Activated CD8-positive, alpha-beta memory T cell treated with anti-CD3 and anti-CD28 coated beads, Interleukin-2, amount 10 ng/mL, durations not matched to agents 7 days and 5 days (primary cell): ENCODE measurements around the gene SCP2. TPM values are rescaled to one million over a fixed set of nuclear protein-coding genes. Genes with fewer than 3 reads are reported as not detected.
A peak's percentile ranks its signal among the peaks of the same experiment; 100 is the strongest.

ENCODE experiments used
- ATAC-seq: fragments of 150-1000 bp; cut with Tn5 transposase; one replicate; pipeline ENCODE4 v1.10.0; 2021; ENCODE audit warnings: moderate library complexity
- CTCF ChIA-PET: fragments of 350-600 bp; sonication (Branson Sonifier 250); formaldehyde crosslinking; loops from one replicate; lab custom pipeline; 2021; ENCODE audit warnings: antibody characterized with exemption; lab: Charles Lee
- DNase-seq: peaks from one replicate; pipeline ENCODE4 v3.0.0-alpha.2; 2020
- H3K27ac Mint-ChIP-seq: one replicate; pipeline ENCODE4 v1.8.0; 2021; ENCODE audit warnings: mild to moderate bottlenecking, mixed read lengths
- H3K27me3 Mint-ChIP-seq: one replicate; pipeline ENCODE4 v1.8.0; 2021; ENCODE audit warnings: mixed read lengths
- H3K36me3 Mint-ChIP-seq: one replicate; pipeline ENCODE4 v1.8.0; 2021; ENCODE audit warnings: mild to moderate bottlenecking, mixed read lengths
- H3K4me1 Mint-ChIP-seq: one replicate; pipeline ENCODE4 v1.8.0; 2021; ENCODE audit warnings: mixed read lengths
- H3K4me3 Mint-ChIP-seq: one replicate; pipeline ENCODE4 v1.8.0; 2021; ENCODE audit warnings: mild to moderate bottlenecking, moderate library complexity, mixed read lengths
- H3K9me3 Mint-ChIP-seq: one replicate; pipeline ENCODE4 v1.8.0; 2022; ENCODE audit warnings: low read depth, mixed read lengths
- total RNA-seq, 2 experiments: library from RNA; stranded (reverse); gene quantifications; one replicate each; pipeline ENCODE4 v1.2.3, GENCODE V29; 2021

SCP2 gene
- 10 to 100 TPM; 72.1 to 72.8 TPM for total RNA-seq

GRCh38 chr1:52927212-52928014, at the start of gene SCP2:
Gene SCP2 (plus strand): TSS chr1:52927276. CDS start chr1:52927397, 121 bp downstream.
- peak within 1 kb of the TSS; percentile 75 for H3K4me3 Mint-ChIP-seq
- peaks cover 14% of the 10 kb centered on the region for H3K4me1 Mint-ChIP-seq
- H3K27me3 Mint-ChIP-seq = peaks cover 6% of the 10 kb centered on the region
- DNase-seq = peak; percentile 78
- ATAC-seq = peak; percentile 93
- H3K36me3 Mint-ChIP-seq = no peaks in the 10 kb centered on the region
- H3K27ac Mint-ChIP-seq = no peak within 1 kb of the TSS
- no peaks in the 10 kb centered on the region for H3K9me3 Mint-ChIP-seq
- CTCF ChIA-PET = no interaction called here

DNA sequence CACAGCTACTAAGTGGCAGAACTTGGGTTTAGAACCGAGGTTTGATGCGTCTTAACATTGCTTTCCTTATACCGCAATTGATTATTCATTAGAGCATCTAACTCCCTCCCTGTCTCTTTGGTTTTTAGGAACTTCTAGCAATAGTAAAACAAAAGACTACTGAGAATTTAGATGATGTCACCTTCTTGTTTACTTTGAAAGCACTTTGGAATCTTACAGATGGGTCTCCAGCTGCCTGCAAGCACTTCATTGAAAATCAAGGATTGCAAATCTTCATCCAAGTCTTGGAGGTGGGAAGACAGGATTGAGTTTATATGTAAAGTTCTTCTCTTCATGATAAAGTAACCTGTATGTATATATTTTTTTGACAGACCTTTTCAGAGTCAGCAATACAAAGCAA, 49.5 kb upstream of the SCP2 start:
- CTCF ChIA-PET = no interaction called here
- no peaks in the 10 kb centered on the region for H3K9me3 Mint-ChIP-seq
- DNase-seq (no peak), ATAC-seq (no peak)
- no peak overlapping the region for H3K27ac Mint-ChIP-seq
- no peaks in the 10 kb centered on the region for H3K4me1 Mint-ChIP-seq
- no peaks in the 10 kb centered on the region for H3K36me3 Mint-ChIP-seq
- no peak overlapping the region for H3K4me3 Mint-ChIP-seq
- peaks cover 7% of the 10 kb centered on the region for H3K27me3 Mint-ChIP-seq

DNA sequence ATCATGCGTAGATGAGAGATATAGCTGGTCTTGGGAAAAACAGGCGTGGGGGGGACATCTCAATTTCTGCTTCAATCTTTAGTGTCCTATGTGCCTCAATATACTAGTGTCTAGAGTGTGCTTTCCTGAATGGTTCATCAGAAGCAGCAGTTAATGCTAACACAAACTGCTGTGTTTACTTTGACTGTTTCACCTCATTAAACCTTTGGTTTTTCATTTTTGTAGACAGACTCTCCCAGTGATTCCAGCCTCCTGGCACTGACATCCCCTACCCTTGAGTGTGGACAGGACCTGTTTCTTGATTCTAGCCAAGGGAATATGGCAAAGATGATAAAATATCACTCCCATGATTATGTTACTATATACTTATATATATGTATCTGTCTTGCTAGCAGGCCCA, 46.9 kb upstream of the SCP2 start:
- Mint-ChIP-seq H3K9me3 (no peaks in the 10 kb centered on the region), H3K4me3 (no peak overlapping the region), H3K27ac (no peak overlapping the region), H3K27me3 (no peaks in the 10 kb centered on the region), H3K4me1 (no peaks in the 10 kb centered on the region), H3K36me3 (no peaks in the 10 kb centered on the region)
- DNase-seq (no peak), ATAC-seq (no peak)
- CTCF ChIA-PET = no interaction called here

GRCh38 chr1:52887483-52887882, 39.6 kb upstream of the SCP2 start:
- H3K36me3 Mint-ChIP-seq = no peaks in the 10 kb centered on the region
- H3K27ac Mint-ChIP-seq = no peak overlapping the region
- DNase-seq (no peak), ATAC-seq (no peak)
- H3K4me1 Mint-ChIP-seq = no peaks in the 10 kb centered on the region
- no peaks in the 10 kb centered on the region for H3K9me3 Mint-ChIP-seq
- H3K27me3 Mint-ChIP-seq = no peaks in the 10 kb centered on the region
- CTCF ChIA-PET = interaction anchor here (1.4 kb wide), 1 partner anchor 34 kb away, joined by 4 read pairs; the partner anchor contains the start of gene ECHDC2
- H3K4me3 Mint-ChIP-seq = no peak overlapping the region

- Mint-ChIP-seq H3K27ac (no peak overlapping the region), H3K36me3 (no peaks in the 10 kb centered on the region), H3K27me3 (no peaks in the 10 kb centered on the region), H3K4me3 (no peak overlapping the region), H3K9me3 (no peaks in the 10 kb centered on the region), H3K4me1 (no peaks in the 10 kb centered on the region)
- no peak for DNase-seq
- no peak for ATAC-seq
- CTCF ChIA-PET = interaction anchor here (1.7 kb wide), 1 partner anchor 13 kb away, joined by 7 read pairs; no protein-coding TSS in a partner anchor
Measured at GRCh38 chr1:52892424-52893215, 34.5 kb upstream of the SCP2 start.

DNA sequence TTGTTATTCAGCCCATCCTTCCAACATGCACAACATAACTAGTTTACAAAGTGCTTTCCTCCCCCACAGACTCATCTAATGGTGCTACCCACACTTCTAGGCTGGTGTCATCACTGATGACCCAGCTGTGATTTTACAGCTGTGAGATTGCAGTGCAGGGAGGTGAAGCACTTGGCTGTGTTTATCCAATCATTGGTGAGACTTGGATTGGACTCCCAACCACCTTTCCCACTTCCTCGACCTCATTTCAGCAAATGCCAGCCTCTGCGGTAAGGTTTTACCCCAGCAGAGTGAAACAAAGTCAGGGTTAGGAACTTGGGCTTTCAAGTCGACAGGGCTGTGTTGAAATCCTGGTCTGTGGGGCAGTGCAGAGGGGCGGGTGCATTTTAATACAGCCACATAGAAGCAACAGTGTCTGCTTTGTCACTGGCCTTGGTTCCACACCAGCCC, 27.6 kb upstream of the SCP2 start:
- Mint-ChIP-seq H3K4me1 (peaks cover 5% of the 10 kb centered on the region), H3K36me3 (no peaks in the 10 kb centered on the region), H3K4me3 (no peak overlapping the region), H3K9me3 (no peaks in the 10 kb centered on the region), H3K27me3 (no peaks in the 10 kb centered on the region), H3K27ac (no peak overlapping the region)
- CTCF ChIA-PET = no interaction called here
- ATAC-seq (no peak), DNase-seq (no peak)

- H3K9me3 Mint-ChIP-seq = no peaks in the 10 kb centered on the region
- peaks cover 5% of the 10 kb centered on the region for H3K4me1 Mint-ChIP-seq
- no peak overlapping the region for H3K27ac Mint-ChIP-seq
- DNase-seq (no peak), ATAC-seq (no peak)
- no peaks in the 10 kb centered on the region for H3K36me3 Mint-ChIP-seq
- no peak overlapping the region for H3K4me3 Mint-ChIP-seq
- CTCF ChIA-PET = interaction anchor here (0.6 to 1.2 kb wide), 2 partner anchors 21 to 53 kb away, joined by 3 read pairs; partner anchors contain the start of gene ECHDC2
- H3K27me3 Mint-ChIP-seq = no peaks in the 10 kb centered on the region
Measured at GRCh38 chr1:52900402-52900801, 26.7 kb upstream of the SCP2 start.

- H3K9me3 Mint-ChIP-seq = no peaks in the 10 kb centered on the region
- peaks cover 5% of the 10 kb centered on the region for H3K4me1 Mint-ChIP-seq
- DNase-seq = no peak
- no peak overlapping the region for H3K4me3 Mint-ChIP-seq
- no peaks in the 10 kb centered on the region for H3K27me3 Mint-ChIP-seq
- H3K36me3 Mint-ChIP-seq = no peaks in the 10 kb centered on the region
- ATAC-seq = no peak
- CTCF ChIA-PET = interaction anchor here (1.2 kb wide), 1 partner anchor 20 kb away, joined by 3 read pairs; the partner anchor contains the start of gene ECHDC2
- no peak overlapping the region for H3K27ac Mint-ChIP-seq
Measured at GRCh38 chr1:52901384-52901783, 25.7 kb upstream of the SCP2 start.

- Mint-ChIP-seq H3K27ac (no peak overlapping the region), H3K9me3 (no peaks in the 10 kb centered on the region), H3K27me3 (no peaks in the 10 kb centered on the region), H3K4me3 (no peak overlapping the region), H3K36me3 (no peaks in the 10 kb centered on the region), H3K4me1 (peaks cover 4% of the 10 kb centered on the region)
- DNase-seq (no peak), ATAC-seq (no peak)
- CTCF ChIA-PET = interaction anchor here (0.8 to 2.4 kb wide), 5 partner anchors 12 to 282 kb away, joined by 3 to 17 read pairs (median 7); partner anchors contain the start of gene ECHDC2
Measured at GRCh38 chr1:52904208-52904926, 22.7 kb upstream of the SCP2 start.

- H3K4me3 Mint-ChIP-seq = no peak overlapping the region
- peak; percentile 61 for DNase-seq
- peak; percentile 87 for ATAC-seq
- H3K36me3 Mint-ChIP-seq = no peaks in the 10 kb centered on the region
- CTCF ChIA-PET = interaction anchor here (0.7 to 2.4 kb wide), 7 partner anchors 13 to 281 kb away, joined by 3 to 17 read pairs (median 5); partner anchors contain the start of gene ECHDC2
- no peaks in the 10 kb centered on the region for H3K4me1 Mint-ChIP-seq
- H3K27me3 Mint-ChIP-seq = no peaks in the 10 kb centered on the region
- H3K27ac Mint-ChIP-seq = no peak overlapping the region
- H3K9me3 Mint-ChIP-seq = no peaks in the 10 kb centered on the region
Measured at GRCh38 chr1:52904927-52905698, 22.0 kb upstream of the SCP2 start.

GRCh38 chr1:52906135-52906603, 20.9 kb upstream of the SCP2 start:
- H3K27me3 Mint-ChIP-seq = no peaks in the 10 kb centered on the region
- CTCF ChIA-PET = interaction anchor here (1.2 to 2.4 kb wide), 3 partner anchors 13 to 274 kb away, joined by 5 to 17 read pairs (median 7); no protein-coding TSS in a partner anchor
- no peaks in the 10 kb centered on the region for H3K4me1 Mint-ChIP-seq
- ATAC-seq (no peak), DNase-seq (no peak)
- no peaks in the 10 kb centered on the region for H3K9me3 Mint-ChIP-seq
- no peaks in the 10 kb centered on the region for H3K36me3 Mint-ChIP-seq
- no peak overlapping the region for H3K27ac Mint-ChIP-seq
- H3K4me3 Mint-ChIP-seq = no peak overlapping the region
